Activated CD4-positive, alpha-beta memory T cell treated with anti-CD3 and anti-CD28 coated beads for 36 hours (primary cell): ENCODE measurements around the gene OSBPL5. TPM values are rescaled to one million over a fixed set of nuclear protein-coding genes. Genes with fewer than 3 reads are reported as not detected.

Experiments used
- CTCF ChIA-PET: fragments of 350-600 bp; sonication (Branson Sonifier 250); formaldehyde crosslinking; loops from one replicate; lab custom pipeline; 2021; ENCODE audit warnings: antibody characterized with exemption, inconsistent platforms; lab: Charles Lee
- POLR2A ChIA-PET: fragments of 350-600 bp; sonication (Branson Sonifier 250); formaldehyde crosslinking; loops from one replicate; lab custom pipeline; 2021; ENCODE audit warnings: antibody characterized with exemption; lab: Charles Lee
- DNase-seq: peaks from one replicate; pipeline ENCODE4 v3.0.0-alpha.2; 2020
- H3K27ac Mint-ChIP-seq: one replicate; pipeline ENCODE4 v1.8.0; 2021; ENCODE audit warnings: mixed read lengths
- H3K27me3 Mint-ChIP-seq: one replicate; pipeline ENCODE4 v1.8.0; 2021; ENCODE audit warnings: mixed read lengths
- H3K36me3 Mint-ChIP-seq: one replicate; pipeline ENCODE4 v1.8.0; 2021; ENCODE audit warnings: mixed read lengths
- H3K4me1 Mint-ChIP-seq: one replicate; pipeline ENCODE4 v1.8.0; 2021; ENCODE audit warnings: low read depth, mixed read lengths
- H3K4me3 Mint-ChIP-seq: one replicate; pipeline ENCODE4 v1.8.0; 2021; ENCODE audit warnings: mild to moderate bottlenecking, mixed read lengths
- H3K9me3 Mint-ChIP-seq: one replicate; pipeline ENCODE4 v1.8.0; 2021; ENCODE audit warnings: mixed read lengths
- intact Hi-C: fragments of 100-400 bp; cut with micrococcal nuclease; formaldehyde crosslinking; loops from one replicate; pipeline ENCODE4 v1.15.1; 2023
- total RNA-seq, 2 experiments: library from RNA; stranded (reverse); gene quantifications; one replicate each; pipeline ENCODE4 v1.2.3, GENCODE V29; 2021

The OSBPL5 gene
- total RNA-seq, 2 experiments from 2014 or later: 4.6 to 4.7 TPM

GRCh38 chr11:3156282-3156660 is 8.8 kb downstream of the OSBPL5 start:
- Mint-ChIP-seq H3K27me3 (peaks cover 4% of the 10 kb centered on the region), H3K4me1 (peaks cover 3% of the 10 kb centered on the region), H3K36me3 (no peaks in the 10 kb centered on the region), H3K27ac (no peak overlapping the region), H3K9me3 (no peaks in the 10 kb centered on the region), H3K4me3 (no peak overlapping the region)
- intact Hi-C loops: no loop called here
- POLR2A ChIA-PET: no interaction called here
- no peak for DNase-seq
- CTCF ChIA-PET: no interaction called here

GRCh38 chr11:3155691-3156258 is 9.3 kb downstream of the OSBPL5 start:
- intact Hi-C loops: no loop called here
- no peak for DNase-seq
- no peak overlapping the region for H3K27ac Mint-ChIP-seq
- H3K9me3 Mint-ChIP-seq: no peaks in the 10 kb centered on the region
- POLR2A ChIA-PET: no interaction called here
- no peaks in the 10 kb centered on the region for H3K4me1 Mint-ChIP-seq
- no peaks in the 10 kb centered on the region for H3K27me3 Mint-ChIP-seq
- no peak overlapping the region for H3K4me3 Mint-ChIP-seq
- no peaks in the 10 kb centered on the region for H3K36me3 Mint-ChIP-seq
- CTCF ChIA-PET: interaction anchor here (0.8 kb wide), 1 partner anchor 64 kb away, joined by 3 read pairs; no protein-coding TSS in a partner anchor

GRCh38 chr11:3155216-3155615 is 9.9 kb downstream of the OSBPL5 start:
- Mint-ChIP-seq H3K27me3 (no peaks in the 10 kb centered on the region), H3K4me3 (no peak overlapping the region), H3K9me3 (no peaks in the 10 kb centered on the region), H3K27ac (no peak overlapping the region), H3K4me1 (no peaks in the 10 kb centered on the region), H3K36me3 (no peaks in the 10 kb centered on the region)
- intact Hi-C loops: no loop called here
- POLR2A ChIA-PET: no interaction called here
- CTCF ChIA-PET: interaction anchor here (0.8 kb wide), 1 partner anchor 64 kb away, joined by 3 read pairs; no protein-coding TSS in a partner anchor
- DNase-seq: no peak

DNA sequence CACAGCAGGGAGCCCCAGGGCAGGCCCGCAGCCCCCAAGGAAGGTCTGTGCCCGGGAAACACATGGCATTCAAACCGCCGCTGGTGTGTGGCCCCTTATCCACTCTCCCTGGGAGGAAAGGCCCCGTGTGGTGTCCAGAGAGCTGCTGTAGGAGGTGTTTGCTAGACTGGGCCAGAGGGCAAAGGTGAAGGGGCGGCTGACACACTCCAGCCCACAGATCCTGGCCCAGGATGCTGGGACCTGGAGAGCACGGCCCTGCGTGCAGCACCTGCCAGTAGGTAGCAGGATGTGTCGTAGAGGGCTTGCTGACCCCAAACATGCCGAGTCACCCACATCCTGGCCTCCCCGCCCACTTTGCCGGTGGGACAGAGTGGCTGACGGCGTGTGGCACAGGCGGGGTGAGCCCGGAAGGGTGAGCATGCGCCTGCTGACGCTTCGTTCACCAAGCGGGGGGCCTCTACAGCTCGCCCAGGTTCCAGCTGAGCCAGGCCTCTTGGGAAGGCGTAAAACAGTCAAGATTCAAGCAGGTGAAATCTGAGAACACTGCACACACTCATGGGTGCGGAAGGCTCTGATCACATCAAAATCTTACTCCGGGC is 11.0 kb downstream of the OSBPL5 start:
- ChIA-PET CTCF (no interaction called here), POLR2A (no interaction called here)
- no peaks in the 10 kb centered on the region for H3K9me3 Mint-ChIP-seq
- DNase-seq: no peak
- no peaks in the 10 kb centered on the region for H3K27me3 Mint-ChIP-seq
- no peak overlapping the region for H3K4me3 Mint-ChIP-seq
- no peaks in the 10 kb centered on the region for H3K36me3 Mint-ChIP-seq
- H3K4me1 Mint-ChIP-seq: no peaks in the 10 kb centered on the region
- intact Hi-C loops: no loop called here
- no peak overlapping the region for H3K27ac Mint-ChIP-seq

GRCh38 chr11:3153291-3153861 is 11.7 kb downstream of the OSBPL5 start:
- CTCF ChIA-PET: no interaction called here
- H3K4me1 Mint-ChIP-seq: no peaks in the 10 kb centered on the region
- H3K27me3 Mint-ChIP-seq: no peaks in the 10 kb centered on the region
- no peak overlapping the region for H3K4me3 Mint-ChIP-seq
- POLR2A ChIA-PET: no interaction called here
- H3K27ac Mint-ChIP-seq: no peak overlapping the region
- no peak for DNase-seq
- H3K36me3 Mint-ChIP-seq: no peaks in the 10 kb centered on the region
- intact Hi-C loops: no loop called here
- H3K9me3 Mint-ChIP-seq: no peaks in the 10 kb centered on the region

GRCh38 chr11:3152471-3153110 is 12.5 kb downstream of the OSBPL5 start:
- CTCF ChIA-PET: no interaction called here
- Mint-ChIP-seq H3K36me3 (no peaks in the 10 kb centered on the region), H3K27me3 (no peaks in the 10 kb centered on the region), H3K9me3 (no peaks in the 10 kb centered on the region), H3K4me3 (no peak overlapping the region), H3K4me1 (no peaks in the 10 kb centered on the region), H3K27ac (no peak overlapping the region)
- intact Hi-C loops: no loop called here
- POLR2A ChIA-PET: no interaction called here
- no peak for DNase-seq

DNA sequence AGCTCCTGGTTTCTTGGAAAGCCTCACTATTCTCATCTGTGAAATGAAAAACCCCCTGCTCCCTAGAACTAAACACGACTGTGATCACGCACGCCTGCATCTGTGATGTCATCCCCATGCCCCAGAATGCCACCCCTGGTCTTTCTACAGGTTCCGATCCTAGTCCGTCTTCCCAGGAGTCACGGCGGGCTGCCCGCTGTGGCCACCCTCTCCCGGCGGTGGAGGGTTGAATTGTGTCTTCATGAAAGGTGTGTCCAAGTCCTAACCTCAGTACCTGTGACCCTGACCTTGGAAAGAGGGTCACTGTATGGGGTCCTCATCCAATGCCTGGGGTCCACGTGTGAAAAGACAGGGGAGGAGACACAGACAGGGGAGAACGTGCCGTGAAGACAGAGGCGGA is 14.4 kb downstream of the OSBPL5 start:
- H3K9me3 Mint-ChIP-seq: no peaks in the 10 kb centered on the region
- POLR2A ChIA-PET: no interaction called here
- CTCF ChIA-PET: no interaction called here
- H3K27ac Mint-ChIP-seq: no peak overlapping the region
- no peaks in the 10 kb centered on the region for H3K27me3 Mint-ChIP-seq
- H3K4me3 Mint-ChIP-seq: no peak overlapping the region
- H3K4me1 Mint-ChIP-seq: no peaks in the 10 kb centered on the region
- no peak for DNase-seq
- H3K36me3 Mint-ChIP-seq: no peaks in the 10 kb centered on the region
- intact Hi-C loops: no loop called here

DNA sequence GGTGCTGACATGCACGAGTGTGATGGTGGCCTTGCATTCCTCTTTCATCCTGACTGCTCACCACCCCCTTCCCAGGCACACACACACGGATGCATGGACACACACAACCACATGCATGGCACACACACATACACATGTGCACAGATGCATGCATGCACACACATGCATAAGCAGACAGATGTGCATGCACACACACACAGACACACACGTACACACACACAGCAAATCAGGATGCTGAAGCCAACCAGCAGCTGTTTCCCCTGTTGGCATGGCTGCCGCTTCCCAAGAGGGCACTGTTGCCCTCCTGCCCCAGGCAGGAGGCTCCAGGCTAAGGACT is 15.3 kb downstream of the OSBPL5 start:
- Mint-ChIP-seq H3K4me3 (no peak overlapping the region), H3K27ac (no peak overlapping the region), H3K36me3 (no peaks in the 10 kb centered on the region), H3K27me3 (no peaks in the 10 kb centered on the region), H3K4me1 (no peaks in the 10 kb centered on the region), H3K9me3 (no peaks in the 10 kb centered on the region)
- intact Hi-C loops: no loop called here
- ChIA-PET CTCF (no interaction called here), POLR2A (no interaction called here)
- no peak for DNase-seq

GRCh38 chr11:3148990-3149851 is 15.9 kb downstream of the OSBPL5 start:
- Mint-ChIP-seq H3K4me1 (no peaks in the 10 kb centered on the region), H3K36me3 (no peaks in the 10 kb centered on the region), H3K27ac (no peak overlapping the region), H3K9me3 (no peaks in the 10 kb centered on the region), H3K27me3 (no peaks in the 10 kb centered on the region), H3K4me3 (no peak overlapping the region)
- DNase-seq: no peak
- intact Hi-C loops: no loop called here
- POLR2A ChIA-PET: no interaction called here
- CTCF ChIA-PET: no interaction called here

GRCh38 chr11:3148255-3148989 is 16.7 kb downstream of the OSBPL5 start:
- DNase-seq: no peak
- H3K4me1 Mint-ChIP-seq: no peaks in the 10 kb centered on the region
- H3K4me3 Mint-ChIP-seq: no peak overlapping the region
- H3K36me3 Mint-ChIP-seq: no peaks in the 10 kb centered on the region
- POLR2A ChIA-PET: no interaction called here
- no peaks in the 10 kb centered on the region for H3K9me3 Mint-ChIP-seq
- H3K27ac Mint-ChIP-seq: no peak overlapping the region
- intact Hi-C loops: no loop called here
- CTCF ChIA-PET: no interaction called here
- no peaks in the 10 kb centered on the region for H3K27me3 Mint-ChIP-seq

DNA sequence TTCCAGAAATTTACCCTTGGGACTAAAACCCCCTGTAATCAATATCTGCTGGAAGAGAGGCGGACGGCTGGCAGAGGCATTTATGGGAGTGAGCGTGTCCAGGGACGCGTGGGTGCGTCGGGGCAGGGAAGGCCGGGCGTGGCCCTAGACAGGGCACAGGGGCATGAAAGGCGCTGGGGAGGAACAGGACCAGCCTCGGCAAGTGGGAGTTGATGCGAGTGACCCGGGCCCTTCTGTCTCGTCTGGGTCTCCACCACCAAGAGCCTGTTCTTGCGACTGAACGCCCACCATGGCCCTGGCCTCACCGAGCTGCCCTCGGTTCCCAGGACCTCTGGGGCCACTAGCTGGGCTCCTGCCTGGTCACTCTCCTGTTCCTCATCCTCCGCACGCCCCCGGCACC is 17.5 kb downstream of the OSBPL5 start:
- no peak overlapping the region for H3K4me3 Mint-ChIP-seq
- intact Hi-C loops: no loop called here
- no peaks in the 10 kb centered on the region for H3K36me3 Mint-ChIP-seq
- no peak for DNase-seq
- H3K9me3 Mint-ChIP-seq: no peaks in the 10 kb centered on the region
- ChIA-PET POLR2A (no interaction called here), CTCF (interaction anchor here (0.5 kb wide), 1 partner anchor 1610 kb away, joined by 3 read pairs; no protein-coding TSS in a partner anchor)
- H3K27me3 Mint-ChIP-seq: no peaks in the 10 kb centered on the region
- H3K4me1 Mint-ChIP-seq: no peaks in the 10 kb centered on the region
- H3K27ac Mint-ChIP-seq: no peak overlapping the region

DNA sequence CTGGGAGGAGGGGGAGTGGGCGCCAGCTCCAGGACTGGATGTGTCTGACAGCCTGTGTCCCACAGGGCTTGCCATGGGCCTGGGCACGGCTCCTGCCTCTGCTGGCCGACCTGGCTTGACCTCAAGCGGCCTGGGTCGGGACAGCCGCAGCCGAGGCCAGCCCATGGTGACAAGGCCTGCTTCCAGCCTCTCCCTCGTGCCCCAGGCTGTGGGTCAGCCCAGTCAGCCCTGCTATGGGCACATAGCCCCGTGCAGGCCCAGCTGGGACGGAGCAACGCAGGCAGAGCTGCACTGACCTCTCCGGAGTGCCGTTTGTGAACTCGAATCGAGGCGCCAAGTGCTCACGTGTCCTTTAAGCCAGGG is 17.9 kb downstream of the OSBPL5 start:
- Mint-ChIP-seq H3K36me3 (no peaks in the 10 kb centered on the region), H3K4me1 (no peaks in the 10 kb centered on the region), H3K4me3 (no peak overlapping the region), H3K27ac (no peak overlapping the region), H3K9me3 (no peaks in the 10 kb centered on the region), H3K27me3 (no peaks in the 10 kb centered on the region)
- ChIA-PET CTCF (interaction anchor here (0.5 kb wide), 1 partner anchor 1609 kb away, joined by 3 read pairs; no protein-coding TSS in a partner anchor), POLR2A (no interaction called here)
- intact Hi-C loops: no loop called here
- DNase-seq: no peak
